ENCODE data around the gene SENP1.

SENP1 gene

DNA sequence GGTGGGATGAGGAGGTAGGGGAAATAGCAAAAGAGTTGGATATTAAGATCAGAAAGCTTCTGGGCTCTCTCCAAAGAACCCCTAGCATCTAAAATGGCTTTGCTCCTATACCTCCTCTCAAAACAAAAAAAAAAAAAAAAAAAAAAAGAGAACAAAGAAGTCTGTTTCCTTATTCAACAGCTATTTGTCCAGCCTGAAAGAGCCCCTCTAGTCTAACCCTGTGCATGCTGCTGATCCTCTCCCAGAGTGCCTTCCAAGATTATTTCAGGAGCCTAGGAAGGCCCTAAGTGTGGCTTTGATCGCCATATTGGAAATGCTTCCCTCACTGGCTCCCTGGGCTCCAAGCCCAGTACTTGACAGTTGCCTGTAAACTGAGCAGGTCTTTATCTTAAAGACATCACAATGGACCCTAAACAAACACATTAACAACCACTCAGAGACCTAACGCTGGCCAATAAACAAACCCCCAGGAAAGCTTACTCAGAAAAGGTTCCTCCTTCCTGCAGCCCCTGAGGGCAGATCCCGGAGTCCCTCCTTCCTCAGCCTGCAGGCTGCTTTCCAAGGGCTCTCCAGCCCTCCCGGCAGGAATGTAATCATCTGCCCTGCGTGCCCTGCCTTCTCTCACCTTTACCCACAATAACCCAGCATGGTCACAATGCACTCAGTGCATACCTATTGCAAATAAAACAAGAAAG lies 84.2 kb downstream of the SENP1 start:
- Histone ChIP-seq H3K9ac (ENCODE audit: low read depth, low read length, poor library complexity, severe bottlenecking) (no peak overlapping the region), H3K79me2 (ENCODE audit: insufficient read depth, low read length) (no peaks in the 10 kb centered on the region), H3K9me2 (replicated peaks; ENCODE audit: low read depth, low read length) (no peaks in the 10 kb centered on the region), H3K27me3 (ENCODE audit: insufficient read depth, low read length, poor library complexity, severe bottlenecking) (no peaks in the 10 kb centered on the region), H3K9me3 (ENCODE audit: insufficient read depth, low read depth, low read length) (no peaks in the 10 kb centered on the region), H4K20me1 (ENCODE audit: insufficient read depth, low read length, poor library complexity, severe bottlenecking) (no peaks in the 10 kb centered on the region), H3F3A (ENCODE audit: low read depth) (no peaks in the 10 kb centered on the region), H3K4me3 (ENCODE audit: low read length, poor library complexity, severe bottlenecking) (no peak overlapping the region), H3K4me1 (ENCODE audit: insufficient read depth, low read length, poor library complexity, severe bottlenecking) (peaks cover 5% of the 10 kb centered on the region), H2AFZ (ENCODE audit: low read length) (no peak overlapping the region), H3K36me3 (ENCODE audit: insufficient read depth, low read length) (no peaks in the 10 kb centered on the region), H3K4me2 (ENCODE audit: low read depth, low read length, poor library complexity, severe bottlenecking) (no peak overlapping the region)
- TF ChIP-seq EZH2phosphoT487 (IDR thresholded peaks at IDR 0.05; ENCODE audit: borderline replicate concordance): no peak
- TF ChIP-seq, protein P1, sequence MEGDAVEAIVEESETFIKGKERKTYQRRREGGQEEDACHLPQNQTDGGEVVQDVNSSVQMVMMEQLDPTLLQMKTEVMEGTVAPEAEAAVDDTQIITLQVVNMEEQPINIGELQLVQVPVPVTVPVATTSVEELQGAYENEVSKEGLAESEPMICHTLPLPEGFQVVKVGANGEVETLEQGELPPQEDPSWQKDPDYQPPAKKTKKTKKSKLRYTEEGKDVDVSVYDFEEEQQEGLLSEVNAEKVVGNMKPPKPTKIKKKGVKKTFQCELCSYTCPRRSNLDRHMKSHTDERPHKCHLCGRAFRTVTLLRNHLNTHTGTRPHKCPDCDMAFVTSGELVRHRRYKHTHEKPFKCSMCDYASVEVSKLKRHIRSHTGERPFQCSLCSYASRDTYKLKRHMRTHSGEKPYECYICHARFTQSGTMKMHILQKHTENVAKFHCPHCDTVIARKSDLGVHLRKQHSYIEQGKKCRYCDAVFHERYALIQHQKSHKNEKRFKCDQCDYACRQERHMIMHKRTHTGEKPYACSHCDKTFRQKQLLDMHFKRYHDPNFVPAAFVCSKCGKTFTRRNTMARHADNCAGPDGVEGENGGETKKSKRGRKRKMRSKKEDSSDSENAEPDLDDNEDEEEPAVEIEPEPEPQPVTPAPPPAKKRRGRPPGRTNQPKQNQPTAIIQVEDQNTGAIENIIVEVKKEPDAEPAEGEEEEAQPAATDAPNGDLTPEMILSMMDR (conservative IDR thresholded peaks at IDR 0.05; ENCODE audit: low read length): no peak

DNA sequence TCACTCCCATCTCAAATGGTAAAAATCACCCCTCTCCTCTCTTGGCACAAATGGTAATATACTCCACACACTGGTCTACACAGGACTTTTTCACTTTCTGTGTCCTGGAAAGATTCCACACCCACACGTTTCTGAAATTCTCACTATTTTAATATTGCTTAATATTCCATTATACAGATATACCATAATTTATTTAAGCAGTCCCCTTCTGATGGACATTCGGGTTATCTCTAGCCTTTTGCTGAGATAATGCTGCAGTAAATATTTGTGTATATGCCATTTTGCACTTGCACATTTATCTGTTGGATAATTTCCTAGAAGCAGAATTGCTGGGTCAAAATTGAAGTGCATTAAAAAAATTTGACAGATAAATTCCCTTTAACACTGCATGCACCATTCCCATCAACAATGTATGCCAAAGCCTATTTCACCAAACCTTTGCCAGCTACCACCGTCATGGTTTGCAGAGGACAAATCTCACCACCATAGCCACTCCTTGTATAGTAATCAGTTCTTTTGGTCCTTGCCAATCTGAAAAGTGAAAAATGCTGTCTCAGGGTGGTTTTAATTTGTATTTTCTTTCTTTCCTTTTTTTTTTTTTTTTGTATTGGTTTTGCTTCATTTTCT lies 86.1 kb downstream of the SENP1 start:
- H3K27me3 ChIP-seq (ENCODE audit: insufficient read depth, low read length, poor library complexity, severe bottlenecking): no peaks in the 10 kb centered on the region
- no peak overlapping the region for H2AFZ ChIP-seq (ENCODE audit: low read length)
- TF ChIP-seq, protein P1 (conservative IDR thresholded peaks at IDR 0.05; ENCODE audit: low read length): no peak
- TF ChIP-seq EZH2phosphoT487 (IDR thresholded peaks at IDR 0.05; ENCODE audit: borderline replicate concordance): no peak

DNA sequence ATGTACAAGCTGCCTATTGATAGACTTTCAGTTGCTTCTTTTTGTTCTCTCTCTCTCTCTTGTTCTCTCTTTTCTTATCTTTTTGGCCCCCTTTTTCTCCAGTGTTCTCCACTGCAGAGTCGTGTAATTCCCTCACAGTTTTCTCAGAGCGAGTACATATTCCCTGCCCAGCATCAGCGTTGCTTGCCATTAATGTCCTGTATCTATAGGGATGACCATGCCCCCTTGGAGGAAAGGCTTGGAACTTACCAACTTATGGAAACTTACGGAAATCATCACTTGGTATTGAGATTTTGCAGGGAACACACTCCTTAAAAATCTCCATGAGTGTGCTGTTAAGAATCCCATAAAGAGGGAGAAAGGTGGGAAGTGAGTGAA lies 87.3 kb downstream of the SENP1 start:
- Histone ChIP-seq H3K4me3 (ENCODE audit: low read length, poor library complexity, severe bottlenecking) (no peak overlapping the region), H3K9me2 (replicated peaks; ENCODE audit: low read depth, low read length) (no peaks in the 10 kb centered on the region), H2AFZ (ENCODE audit: low read length) (no peak overlapping the region), H3K36me3 (ENCODE audit: insufficient read depth, low read length) (no peaks in the 10 kb centered on the region), H3K79me2 (ENCODE audit: insufficient read depth, low read length) (no peaks in the 10 kb centered on the region), H3K27me3 (ENCODE audit: insufficient read depth, low read length, poor library complexity, severe bottlenecking) (no peaks in the 10 kb centered on the region), H4K20me1 (ENCODE audit: insufficient read depth, low read length, poor library complexity, severe bottlenecking) (no peaks in the 10 kb centered on the region), H3K4me2 (ENCODE audit: low read depth, low read length, poor library complexity, severe bottlenecking) (no peak overlapping the region), H3K4me1 (ENCODE audit: insufficient read depth, low read length, poor library complexity, severe bottlenecking) (no peaks in the 10 kb centered on the region), H3F3A (ENCODE audit: low read depth) (no peaks in the 10 kb centered on the region), H3K9ac (ENCODE audit: low read depth, low read length, poor library complexity, severe bottlenecking) (no peak overlapping the region), H3K9me3 (ENCODE audit: insufficient read depth, low read depth, low read length) (no peaks in the 10 kb centered on the region)
- TF ChIP-seq, protein P1 (conservative IDR thresholded peaks at IDR 0.05; ENCODE audit: low read length): no peak
- no peak for TF ChIP-seq EZH2phosphoT487 (IDR thresholded peaks at IDR 0.05; ENCODE audit: borderline replicate concordance)

More for the DNA sequence above, 86.1 kb downstream of the SENP1 start:
- Histone ChIP-seq H3F3A (ENCODE audit: low read depth) (no peaks in the 10 kb centered on the region), H3K4me3 (ENCODE audit: low read length, poor library complexity, severe bottlenecking) (no peak overlapping the region), H3K36me3 (ENCODE audit: insufficient read depth, low read length) (no peaks in the 10 kb centered on the region), H3K9me3 (ENCODE audit: insufficient read depth, low read depth, low read length) (no peaks in the 10 kb centered on the region), H3K9me2 (replicated peaks; ENCODE audit: low read depth, low read length) (no peaks in the 10 kb centered on the region), H3K4me1 (ENCODE audit: insufficient read depth, low read length, poor library complexity, severe bottlenecking) (peaks cover under 1% of the 10 kb centered on the region), H3K79me2 (ENCODE audit: insufficient read depth, low read length) (no peaks in the 10 kb centered on the region), H4K20me1 (ENCODE audit: insufficient read depth, low read length, poor library complexity, severe bottlenecking) (no peaks in the 10 kb centered on the region), H3K4me2 (ENCODE audit: low read depth, low read length, poor library complexity, severe bottlenecking) (no peak overlapping the region), H3K9ac (ENCODE audit: low read depth, low read length, poor library complexity, severe bottlenecking) (no peak overlapping the region)

Measured in Loucy (cell line).